ENCODE measurements around the gene HCLS1.
"Not testable (repeated sequence)": the region's sequence is repeated elsewhere in the genome, so short reads cannot be mapped to it uniquely, and the experiment has no call there.

The HCLS1 gene

DNA sequence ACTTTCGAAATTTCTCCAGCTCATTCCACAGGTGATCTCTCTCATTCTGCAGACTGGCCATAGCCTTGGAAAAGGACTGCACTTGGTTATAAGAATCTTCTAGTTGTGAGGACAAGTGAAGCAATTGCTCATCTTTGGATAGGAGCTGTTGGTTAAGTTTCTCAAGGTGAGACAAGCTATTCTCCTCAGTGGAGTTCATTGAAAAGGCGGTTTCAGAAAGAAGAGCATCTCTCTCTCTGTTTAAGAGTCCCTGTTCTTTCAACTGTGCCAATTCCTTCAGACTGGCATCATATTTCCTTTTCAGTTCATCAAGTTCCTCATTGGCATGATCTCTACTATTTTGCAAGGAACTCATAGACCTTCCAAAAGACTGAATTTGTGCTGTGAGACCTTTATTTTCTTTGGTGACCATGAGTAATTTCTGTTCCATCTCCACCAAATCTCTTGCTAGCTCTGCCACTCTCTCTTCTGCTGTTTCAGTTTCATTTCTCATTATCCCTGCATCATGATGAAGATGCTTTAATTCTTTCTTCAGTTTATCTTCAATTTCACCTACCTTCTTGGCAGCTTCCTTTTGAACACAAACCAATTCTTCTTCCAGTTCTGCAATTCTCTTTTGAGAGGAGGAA is 30.2 kb upstream of the HCLS1 start:
- Histone ChIP-seq H4K20me1 (ENCODE audit: insufficient read depth, low read length, poor library complexity, severe bottlenecking) (no peaks in the 10 kb centered on the region), H3K4me3 (ENCODE audit: low read length, poor library complexity, severe bottlenecking) (no peak overlapping the region), H3K27me3 (ENCODE audit: insufficient read depth, low read length, poor library complexity, severe bottlenecking) (no peaks in the 10 kb centered on the region), H3F3A (ENCODE audit: low read depth) (no peaks in the 10 kb centered on the region), H3K79me2 (ENCODE audit: insufficient read depth, low read length) (no peaks in the 10 kb centered on the region), H2AFZ (ENCODE audit: low read length) (no peak overlapping the region), H3K9ac (ENCODE audit: low read depth, low read length, poor library complexity, severe bottlenecking) (no peak overlapping the region), H3K36me3 (ENCODE audit: insufficient read depth, low read length) (peaks cover 37% of the 10 kb centered on the region; the same call in 1 of the 2 replicates), H3K4me1 (ENCODE audit: insufficient read depth, low read length, poor library complexity, severe bottlenecking) (no peaks in the 10 kb centered on the region), H3K9me3 (ENCODE audit: insufficient read depth, low read depth, low read length) (no peaks in the 10 kb centered on the region), H3K9me2 (replicated peaks; ENCODE audit: low read depth, low read length) (no peaks in the 10 kb centered on the region), H3K4me2 (ENCODE audit: low read depth, low read length, poor library complexity, severe bottlenecking) (no peak overlapping the region)
- TF ChIP-seq, protein P1, sequence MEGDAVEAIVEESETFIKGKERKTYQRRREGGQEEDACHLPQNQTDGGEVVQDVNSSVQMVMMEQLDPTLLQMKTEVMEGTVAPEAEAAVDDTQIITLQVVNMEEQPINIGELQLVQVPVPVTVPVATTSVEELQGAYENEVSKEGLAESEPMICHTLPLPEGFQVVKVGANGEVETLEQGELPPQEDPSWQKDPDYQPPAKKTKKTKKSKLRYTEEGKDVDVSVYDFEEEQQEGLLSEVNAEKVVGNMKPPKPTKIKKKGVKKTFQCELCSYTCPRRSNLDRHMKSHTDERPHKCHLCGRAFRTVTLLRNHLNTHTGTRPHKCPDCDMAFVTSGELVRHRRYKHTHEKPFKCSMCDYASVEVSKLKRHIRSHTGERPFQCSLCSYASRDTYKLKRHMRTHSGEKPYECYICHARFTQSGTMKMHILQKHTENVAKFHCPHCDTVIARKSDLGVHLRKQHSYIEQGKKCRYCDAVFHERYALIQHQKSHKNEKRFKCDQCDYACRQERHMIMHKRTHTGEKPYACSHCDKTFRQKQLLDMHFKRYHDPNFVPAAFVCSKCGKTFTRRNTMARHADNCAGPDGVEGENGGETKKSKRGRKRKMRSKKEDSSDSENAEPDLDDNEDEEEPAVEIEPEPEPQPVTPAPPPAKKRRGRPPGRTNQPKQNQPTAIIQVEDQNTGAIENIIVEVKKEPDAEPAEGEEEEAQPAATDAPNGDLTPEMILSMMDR (conservative IDR thresholded peaks at IDR 0.05; ENCODE audit: low read length) = no peak
- no peak for TF ChIP-seq EZH2phosphoT487 (IDR thresholded peaks at IDR 0.05; ENCODE audit: borderline replicate concordance)

DNA sequence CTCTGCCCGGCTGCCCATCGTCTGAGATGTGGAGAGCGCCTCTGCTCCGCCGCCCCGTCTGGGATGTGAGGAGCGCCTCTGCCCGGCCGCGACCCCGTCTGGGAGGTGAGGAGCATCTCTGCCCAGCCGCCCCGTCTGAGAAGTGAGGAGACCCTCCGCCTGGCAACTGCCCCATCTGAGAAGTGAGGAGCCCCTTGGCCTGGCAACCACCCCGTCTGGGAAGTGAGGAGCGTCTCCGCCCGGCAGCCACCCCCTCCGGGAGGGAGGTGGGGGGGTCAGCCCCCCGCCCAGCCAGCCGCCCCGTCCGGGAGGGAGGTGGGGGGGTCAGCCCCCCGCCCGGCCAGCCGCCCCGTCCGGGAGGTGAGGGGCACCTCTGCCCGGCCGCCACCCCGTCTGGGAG is 28.0 kb upstream of the HCLS1 start:
- H3K4me2 ChIP-seq (ENCODE audit: low read depth, low read length, poor library complexity, severe bottlenecking); H3K27me3 ChIP-seq (ENCODE audit: insufficient read depth, low read length, poor library complexity, severe bottlenecking); H3K4me3 ChIP-seq (ENCODE audit: low read length, poor library complexity, severe bottlenecking); H3K9me3 ChIP-seq (ENCODE audit: insufficient read depth, low read depth, low read length); H4K20me1 ChIP-seq (ENCODE audit: insufficient read depth, low read length, poor library complexity, severe bottlenecking); H3K9me2 ChIP-seq (replicated peaks; ENCODE audit: low read depth, low read length); H3K79me2 ChIP-seq (ENCODE audit: insufficient read depth, low read length); H3K9ac ChIP-seq (ENCODE audit: low read depth, low read length, poor library complexity, severe bottlenecking); H3F3A ChIP-seq (ENCODE audit: low read depth); H2AFZ ChIP-seq (ENCODE audit: low read length); H3K4me1 ChIP-seq (ENCODE audit: insufficient read depth, low read length, poor library complexity, severe bottlenecking): not testable (repeated sequence)
- peaks cover 35% of the 10 kb centered on the region; the same call in 1 of the 2 replicates for H3K36me3 ChIP-seq (ENCODE audit: insufficient read depth, low read length)

DNA sequence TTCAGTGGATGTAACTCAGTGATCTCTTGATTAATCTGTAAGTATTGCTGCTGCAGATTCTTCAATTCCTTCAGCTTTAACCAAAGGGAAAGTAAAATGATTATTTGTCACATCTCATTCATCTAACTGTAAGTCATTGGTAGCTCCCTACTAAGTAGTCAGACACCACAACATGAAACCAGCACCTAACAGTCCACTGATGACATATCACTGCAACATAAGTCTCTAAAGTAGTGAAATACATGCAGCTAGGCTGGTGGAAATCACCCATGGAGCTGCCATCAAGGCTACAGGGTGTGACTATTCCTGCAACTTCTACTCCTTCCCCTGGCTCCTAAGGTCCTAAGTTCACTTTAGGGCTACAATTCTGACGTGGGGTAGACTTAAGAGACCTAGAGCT is 21.1 kb upstream of the HCLS1 start:
- TF ChIP-seq, protein P1 (conservative IDR thresholded peaks at IDR 0.05; ENCODE audit: low read length) = no peak
- TF ChIP-seq EZH2phosphoT487 (IDR thresholded peaks at IDR 0.05; ENCODE audit: borderline replicate concordance) = no peak
- Histone ChIP-seq H3K79me2 (ENCODE audit: insufficient read depth, low read length) (no peaks in the 10 kb centered on the region), H3K4me3 (ENCODE audit: low read length, poor library complexity, severe bottlenecking) (no peak overlapping the region), H3K4me1 (ENCODE audit: insufficient read depth, low read length, poor library complexity, severe bottlenecking) (no peaks in the 10 kb centered on the region), H2AFZ (ENCODE audit: low read length) (no peak overlapping the region), H3K9me3 (ENCODE audit: insufficient read depth, low read depth, low read length) (peaks cover 8% of the 10 kb centered on the region; the same call in 1 of the 2 replicates), H3K4me2 (ENCODE audit: low read depth, low read length, poor library complexity, severe bottlenecking) (no peak overlapping the region), H3K9me2 (replicated peaks; ENCODE audit: low read depth, low read length) (no peaks in the 10 kb centered on the region), H3K27me3 (ENCODE audit: insufficient read depth, low read length, poor library complexity, severe bottlenecking) (no peaks in the 10 kb centered on the region), H3F3A (ENCODE audit: low read depth) (no peaks in the 10 kb centered on the region), H4K20me1 (ENCODE audit: insufficient read depth, low read length, poor library complexity, severe bottlenecking) (no peaks in the 10 kb centered on the region), H3K9ac (ENCODE audit: low read depth, low read length, poor library complexity, severe bottlenecking) (no peak overlapping the region), H3K36me3 (ENCODE audit: insufficient read depth, low read length) (peaks cover 61% of the 10 kb centered on the region; the same call in 1 of the 2 replicates)

DNA sequence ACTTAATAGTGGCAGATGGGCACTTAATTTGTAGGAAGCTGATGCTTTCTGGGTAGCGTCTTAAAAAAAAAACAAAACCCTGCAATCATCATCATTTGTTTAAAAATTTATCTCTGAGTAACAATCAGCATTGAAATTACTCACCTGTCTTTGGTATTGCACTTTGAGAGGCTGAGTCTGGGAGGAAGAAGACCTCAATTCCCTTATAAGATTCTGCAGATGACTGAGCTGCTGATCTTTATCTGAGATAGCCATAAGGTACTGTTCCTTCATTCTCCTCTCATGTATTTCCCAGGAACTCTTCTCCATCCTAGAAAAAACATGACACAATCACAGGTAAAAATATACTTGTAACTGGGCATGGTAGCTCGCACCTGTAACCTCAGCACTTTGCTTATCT is 16.4 kb upstream of the HCLS1 start:
- H3K4me1 ChIP-seq (ENCODE audit: insufficient read depth, low read length, poor library complexity, severe bottlenecking) = no peaks in the 10 kb centered on the region
- H3K9ac ChIP-seq (ENCODE audit: low read depth, low read length, poor library complexity, severe bottlenecking) = no peak overlapping the region
- no peaks in the 10 kb centered on the region for H3K79me2 ChIP-seq (ENCODE audit: insufficient read depth, low read length)
- H3K9me3 ChIP-seq (ENCODE audit: insufficient read depth, low read depth, low read length) = no peaks in the 10 kb centered on the region
- no peak overlapping the region for H3K4me3 ChIP-seq (ENCODE audit: low read length, poor library complexity, severe bottlenecking)
- no peak overlapping the region for H2AFZ ChIP-seq (ENCODE audit: low read length)
- H4K20me1 ChIP-seq (ENCODE audit: insufficient read depth, low read length, poor library complexity, severe bottlenecking) = no peaks in the 10 kb centered on the region
- H3K4me2 ChIP-seq (ENCODE audit: low read depth, low read length, poor library complexity, severe bottlenecking) = no peak overlapping the region
- H3K27me3 ChIP-seq (ENCODE audit: insufficient read depth, low read length, poor library complexity, severe bottlenecking) = no peaks in the 10 kb centered on the region
- TF ChIP-seq, protein P1 (conservative IDR thresholded peaks at IDR 0.05; ENCODE audit: low read length) = no peak
- TF ChIP-seq EZH2phosphoT487 (IDR thresholded peaks at IDR 0.05; ENCODE audit: borderline replicate concordance) = no peak
- H3K9me2 ChIP-seq (replicated peaks; ENCODE audit: low read depth, low read length) = no peaks in the 10 kb centered on the region
- H3K36me3 ChIP-seq (ENCODE audit: insufficient read depth, low read length) = peaks cover 83% of the 10 kb centered on the region
- no peaks in the 10 kb centered on the region for H3F3A ChIP-seq (ENCODE audit: low read depth)
